Measurements from ENCODE around the gene IL9.

DNA sequence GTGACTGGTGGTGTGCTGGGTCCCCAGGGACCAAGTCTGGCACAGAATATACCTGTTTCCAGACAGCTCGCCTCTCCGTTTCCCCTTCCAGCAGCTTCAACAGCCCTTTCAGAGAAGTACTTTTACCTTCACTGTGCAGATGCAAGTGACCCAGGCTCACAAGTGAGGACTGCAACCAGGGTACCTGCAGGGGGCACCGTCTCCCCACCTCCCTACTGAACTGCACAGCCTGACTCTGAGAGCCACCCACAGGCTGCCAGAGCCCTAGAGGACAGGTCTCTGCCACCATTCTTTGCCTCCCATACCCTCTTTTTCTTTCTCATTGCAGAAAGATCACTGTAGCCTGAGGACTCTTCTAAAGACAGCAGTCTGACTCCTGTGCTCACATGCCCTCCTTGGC is 15.4 kb downstream of the IL9 start:
- TF ChIP-seq, protein P1, sequence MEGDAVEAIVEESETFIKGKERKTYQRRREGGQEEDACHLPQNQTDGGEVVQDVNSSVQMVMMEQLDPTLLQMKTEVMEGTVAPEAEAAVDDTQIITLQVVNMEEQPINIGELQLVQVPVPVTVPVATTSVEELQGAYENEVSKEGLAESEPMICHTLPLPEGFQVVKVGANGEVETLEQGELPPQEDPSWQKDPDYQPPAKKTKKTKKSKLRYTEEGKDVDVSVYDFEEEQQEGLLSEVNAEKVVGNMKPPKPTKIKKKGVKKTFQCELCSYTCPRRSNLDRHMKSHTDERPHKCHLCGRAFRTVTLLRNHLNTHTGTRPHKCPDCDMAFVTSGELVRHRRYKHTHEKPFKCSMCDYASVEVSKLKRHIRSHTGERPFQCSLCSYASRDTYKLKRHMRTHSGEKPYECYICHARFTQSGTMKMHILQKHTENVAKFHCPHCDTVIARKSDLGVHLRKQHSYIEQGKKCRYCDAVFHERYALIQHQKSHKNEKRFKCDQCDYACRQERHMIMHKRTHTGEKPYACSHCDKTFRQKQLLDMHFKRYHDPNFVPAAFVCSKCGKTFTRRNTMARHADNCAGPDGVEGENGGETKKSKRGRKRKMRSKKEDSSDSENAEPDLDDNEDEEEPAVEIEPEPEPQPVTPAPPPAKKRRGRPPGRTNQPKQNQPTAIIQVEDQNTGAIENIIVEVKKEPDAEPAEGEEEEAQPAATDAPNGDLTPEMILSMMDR (IDR thresholded peaks at IDR 0.05) = no peak
- no peak for TF ChIP-seq EP300 (IDR thresholded peaks at IDR 0.05)
- no peak for TF ChIP-seq POLR2A (IDR thresholded peaks at IDR 0.05)
